ENCODE data around the gene CSF1.

CSF1 gene

GRCh38 chr1:109892561-109893368, 17.9 kb upstream of the CSF1 start:
- Histone ChIP-seq H4K20me1 (no peaks in the 10 kb centered on the region), H3K27me3 (no peaks in the 10 kb centered on the region), H3K4me1 (peaks cover 9% of the 10 kb centered on the region), H3K36me3 (no peaks in the 10 kb centered on the region), H3K4me3 (no peak overlapping the region), H3K9me3 (no peaks in the 10 kb centered on the region), H3K9ac (no peak overlapping the region), H3K27ac (no peak overlapping the region), H3K4me2 (no peak overlapping the region)
- TF ChIP-seq Cebpa-rat (IDR thresholded peaks at IDR 0.05), result no peak

- no peak overlapping the region for H3K9ac ChIP-seq
- no peaks in the 10 kb centered on the region for H3K27me3 ChIP-seq
- TF ChIP-seq Cebpa-rat (IDR thresholded peaks at IDR 0.05), result no peak
- no peak overlapping the region for H3K4me2 ChIP-seq
- no peak overlapping the region for H3K4me3 ChIP-seq
- peaks cover 9% of the 10 kb centered on the region for H3K4me1 ChIP-seq
- H3K27ac ChIP-seq, result no peak overlapping the region
- no peaks in the 10 kb centered on the region for H4K20me1 ChIP-seq
- no peaks in the 10 kb centered on the region for H3K9me3 ChIP-seq
- no peaks in the 10 kb centered on the region for H3K36me3 ChIP-seq
These were observed 17.0 kb upstream of the CSF1 start for GRCh38 chr1:109893532-109894171.

- H4K20me1 ChIP-seq, result no peaks in the 10 kb centered on the region
- H3K9me3 ChIP-seq, result no peaks in the 10 kb centered on the region
- no peak overlapping the region for H3K4me3 ChIP-seq
- peak overlapping the region; percentile 17; the same call in 1 of the 2 replicates for H3K4me2 ChIP-seq
- no peaks in the 10 kb centered on the region for H3K27me3 ChIP-seq
- H3K9ac ChIP-seq, result no peak overlapping the region
- no peaks in the 10 kb centered on the region for H3K36me3 ChIP-seq
- H3K27ac ChIP-seq, result no peak overlapping the region
- peaks cover 9% of the 10 kb centered on the region for H3K4me1 ChIP-seq
- TF ChIP-seq Cebpa-rat (IDR thresholded peaks at IDR 0.05), result no peak
These were observed 15.6 kb upstream of the CSF1 start for GRCh38 chr1:109894823-109895719.

GRCh38 chr1:109895720-109896504, 14.7 kb upstream of the CSF1 start:
- H3K27ac ChIP-seq, result no peak overlapping the region
- H4K20me1 ChIP-seq, result no peaks in the 10 kb centered on the region
- no peak overlapping the region for H3K4me3 ChIP-seq
- no peaks in the 10 kb centered on the region for H3K9me3 ChIP-seq
- no peak for TF ChIP-seq Cebpa-rat (IDR thresholded peaks at IDR 0.05)
- peak overlapping the region; percentile 17; the same call in 1 of the 2 replicates for H3K4me2 ChIP-seq
- H3K36me3 ChIP-seq, result no peaks in the 10 kb centered on the region
- H3K27me3 ChIP-seq, result no peaks in the 10 kb centered on the region
- peaks cover 9% of the 10 kb centered on the region for H3K4me1 ChIP-seq
- H3K9ac ChIP-seq, result no peak overlapping the region

- Histone ChIP-seq H3K4me2 (no peak overlapping the region), H3K9ac (no peak overlapping the region), H3K36me3 (no peaks in the 10 kb centered on the region), H3K27ac (no peak overlapping the region), H4K20me1 (no peaks in the 10 kb centered on the region), H3K4me1 (peaks cover 9% of the 10 kb centered on the region), H3K27me3 (no peaks in the 10 kb centered on the region), H3K9me3 (no peaks in the 10 kb centered on the region), H3K4me3 (no peak overlapping the region)
- TF ChIP-seq Cebpa-rat (IDR thresholded peaks at IDR 0.05), result no peak
These were observed 14.0 kb upstream of the CSF1 start for GRCh38 chr1:109896681-109897080.

GRCh38 chr1:109897259-109897955, 13.2 kb upstream of the CSF1 start:
- no peak overlapping the region for H3K4me3 ChIP-seq
- peaks cover 9% of the 10 kb centered on the region for H3K4me1 ChIP-seq
- no peak overlapping the region for H3K4me2 ChIP-seq
- no peak overlapping the region for H3K27ac ChIP-seq
- no peaks in the 10 kb centered on the region for H3K27me3 ChIP-seq
- H3K9ac ChIP-seq, result no peak overlapping the region
- no peaks in the 10 kb centered on the region for H3K9me3 ChIP-seq
- no peaks in the 10 kb centered on the region for H3K36me3 ChIP-seq
- no peak for TF ChIP-seq Cebpa-rat (IDR thresholded peaks at IDR 0.05)
- no peaks in the 10 kb centered on the region for H4K20me1 ChIP-seq

GRCh38 chr1:109898842-109899241, 11.8 kb upstream of the CSF1 start:
- Histone ChIP-seq H3K4me1 (peaks cover 9% of the 10 kb centered on the region), H3K9ac (no peak overlapping the region), H3K36me3 (no peaks in the 10 kb centered on the region), H3K9me3 (no peaks in the 10 kb centered on the region), H3K27me3 (no peaks in the 10 kb centered on the region), H3K4me2 (no peak overlapping the region), H3K4me3 (no peak overlapping the region), H3K27ac (no peak overlapping the region), H4K20me1 (no peaks in the 10 kb centered on the region)
- TF ChIP-seq Cebpa-rat (IDR thresholded peaks at IDR 0.05), result no peak

GRCh38 chr1:109901141-109901523, 9.5 kb upstream of the CSF1 start:
- H3K4me2 ChIP-seq, result no peak overlapping the region
- no peak for TF ChIP-seq Cebpa-rat (IDR thresholded peaks at IDR 0.05)
- no peaks in the 10 kb centered on the region for H3K9me3 ChIP-seq

More at GRCh38 chr1:109901141-109901523, 9.5 kb upstream of the CSF1 start:
- H3K9ac ChIP-seq, result no peak overlapping the region
- H3K4me3 ChIP-seq, result no peak overlapping the region
- H4K20me1 ChIP-seq, result no peaks in the 10 kb centered on the region
- H3K27ac ChIP-seq, result no peak overlapping the region
- peaks cover 8% of the 10 kb centered on the region for H3K4me1 ChIP-seq
- H3K36me3 ChIP-seq, result no peaks in the 10 kb centered on the region
- no peaks in the 10 kb centered on the region for H3K27me3 ChIP-seq
